ENCODE measurements around the gene CAPN11. TPM values are rescaled to one million over a fixed set of nuclear protein-coding genes. Genes with fewer than 3 reads are reported as not detected.

CAPN11 gene
- total and polyA plus RNA-seq, 2 of the 4 experiments (the other 2 are of a cell fraction) = not detected

GRCh38 chr6:44202332-44202971 lies 43.8 kb downstream of the CAPN11 start:
- Histone ChIP-seq H3K4me3 (ENCODE audit: insufficient read depth, low read depth, low read length) (no peak overlapping the region), H3K9me3 (ENCODE audit: control insufficient read depth, insufficient read depth, low read length) (no peaks in the 10 kb centered on the region), H3K36me3 (ENCODE audit: control insufficient read depth, insufficient read depth, low read length) (no peaks in the 10 kb centered on the region), H4K20me1 (ENCODE audit: insufficient read depth, low read length) (no peaks in the 10 kb centered on the region), H4K8ac (ENCODE audit: low read depth in 2 of 2, low read length in 2 of 2) (no peak overlapping the region), H3K14ac (replicated peaks; ENCODE audit: low read depth, low read length) (no peak overlapping the region), H2AK5ac (ENCODE audit: low read depth, low read length) (no peak overlapping the region), H3K4me1 (ENCODE audit: control insufficient read depth, insufficient read depth, low read length) (no peaks in the 10 kb centered on the region), H3K18ac (ENCODE audit: low read depth, low read length) (no peak overlapping the region), H2BK5ac (ENCODE audit: low read depth, low read length, poor library complexity, severe bottlenecking) (no peak overlapping the region), H4K91ac (ENCODE audit: insufficient read depth, low read depth, low read length) (no peak overlapping the region), H3K27ac (ENCODE audit: insufficient read depth, low read length) (no peak overlapping the region), H2AK9ac (replicated peaks; ENCODE audit: low read depth, low read length, poor library complexity) (no peak overlapping the region), H3K79me1 (ENCODE audit: low read depth in 1 of 2, low read length in 2 of 2) (no peaks in the 10 kb centered on the region), H3K27me3 (ENCODE audit: control insufficient read depth, insufficient read depth, low read length) (peaks cover 18% of the 10 kb centered on the region), H3K9ac (ENCODE audit: low read depth, low read length) (no peak overlapping the region), H3K4me2 (ENCODE audit: low read depth, low read length) (no peak overlapping the region), H3K4ac (ENCODE audit: low read depth, low read length) (no peak overlapping the region), H2BK15ac (ENCODE audit: low read depth, low read length) (no peak overlapping the region), H3K9me1 (ENCODE audit: insufficient read depth, low read length) (no peaks in the 10 kb centered on the region), H3K56ac (ENCODE audit: extremely low read depth, insufficient read depth, low read length) (no peak overlapping the region), H2AFZ (replicated peaks; ENCODE audit: low read length, poor library complexity) (no peak overlapping the region), H2BK20ac (ENCODE audit: low read depth, low read length) (no peak overlapping the region), H3K23ac (ENCODE audit: low read depth, low read length) (no peak overlapping the region), H2BK120ac (ENCODE audit: low read depth, low read length) (no peak overlapping the region), H4K5ac (ENCODE audit: low read depth, low read length) (no peak overlapping the region)
- DNase-seq = no peak
- in situ Hi-C loops (cut with MboI; ENCODE audit: low sequenced_read_pairs) = no loop called here
- intact Hi-C loops (cut with micrococcal nuclease) = no loop called here
- no TSS peak for BruUV-seq (replicated peaks)
- WGBS, 2 experiments (ENCODE audit: extremely low coverage in 2 of 2, insufficient read length in 1 of 2) = 100% methylated on average over 2 of the region's 4 CpGs; no CpG with 5 or more reads in 1 of the 2 experiments
- dilution Hi-C loops (cut with HindIII; ENCODE audit: low sequenced_read_pairs, unreplicated experiment) = no loop called here
- no peak for ATAC-seq (ENCODE audit: low read depth)
- TF ChIP-seq CHD1 (IDR thresholded peaks at IDR 0.05; ENCODE audit: low read depth, low read length) (no peak), MXI1 (IDR thresholded peaks at IDR 0.05; ENCODE audit: borderline replicate concordance, low read depth, low read length) (no peak), ELK1 (IDR thresholded peaks at IDR 0.05; ENCODE audit: borderline replicate concordance, low read depth, low read length) (no peak), SMC3 (IDR thresholded peaks at IDR 0.05; ENCODE audit: low read depth, low read length) (no peak), RCOR1 (IDR thresholded peaks at IDR 0.05; ENCODE audit: insufficient replicate concordance, low read length) (no peak), RAD21 (IDR thresholded peaks at IDR 0.05; ENCODE audit: low read length) (no peak), FOS (IDR thresholded peaks at IDR 0.05; ENCODE audit: low read depth, low read length) (no peak), RFX5 (IDR thresholded peaks at IDR 0.05; ENCODE audit: low read depth, low read length) (no peak), MAFK (IDR thresholded peaks at IDR 0.05; ENCODE audit: low read depth, low read length) (no peak), CEBPB (IDR thresholded peaks at IDR 0.05; ENCODE audit: low read depth, low read length) (no peak), USF2 (IDR thresholded peaks at IDR 0.05; ENCODE audit: low read depth, low read length) (no peak), BHLHE40 (IDR thresholded peaks at IDR 0.05; ENCODE audit: low read depth, low read length) (no peak), POLR2A (IDR thresholded peaks at IDR 0.05; ENCODE audit: low read depth, low read length) (no peak), NFE2L2 (IDR thresholded peaks at IDR 0.05; ENCODE audit: low read depth, low read length) (no peak), CTCF (conservative IDR thresholded peaks at IDR 0.05; ENCODE audit: low read depth, low read length) (no peak), MAZ (IDR thresholded peaks at IDR 0.05; ENCODE audit: borderline replicate concordance, low read depth, low read length) (no peak)
- ChIA-PET CTCF (no interaction called here), POLR2A (ENCODE audit: unreplicated experiment) (no interaction called here)
